Fibroblast of skin of left quadriceps (primary cell): ENCODE data around the gene CDC7.
"Not testable (repeated sequence)": the region's sequence is repeated elsewhere in the genome, so short reads cannot be mapped to it uniquely, and the experiment has no call there.

Experiments
- DNase-seq, 2 experiments: peaks; one replicate each; pipeline ENCODE4 v3.0.0-alpha.2; 2013; ENCODE audit warnings: low read depth in 2 of 2

CDC7 gene

DNA sequence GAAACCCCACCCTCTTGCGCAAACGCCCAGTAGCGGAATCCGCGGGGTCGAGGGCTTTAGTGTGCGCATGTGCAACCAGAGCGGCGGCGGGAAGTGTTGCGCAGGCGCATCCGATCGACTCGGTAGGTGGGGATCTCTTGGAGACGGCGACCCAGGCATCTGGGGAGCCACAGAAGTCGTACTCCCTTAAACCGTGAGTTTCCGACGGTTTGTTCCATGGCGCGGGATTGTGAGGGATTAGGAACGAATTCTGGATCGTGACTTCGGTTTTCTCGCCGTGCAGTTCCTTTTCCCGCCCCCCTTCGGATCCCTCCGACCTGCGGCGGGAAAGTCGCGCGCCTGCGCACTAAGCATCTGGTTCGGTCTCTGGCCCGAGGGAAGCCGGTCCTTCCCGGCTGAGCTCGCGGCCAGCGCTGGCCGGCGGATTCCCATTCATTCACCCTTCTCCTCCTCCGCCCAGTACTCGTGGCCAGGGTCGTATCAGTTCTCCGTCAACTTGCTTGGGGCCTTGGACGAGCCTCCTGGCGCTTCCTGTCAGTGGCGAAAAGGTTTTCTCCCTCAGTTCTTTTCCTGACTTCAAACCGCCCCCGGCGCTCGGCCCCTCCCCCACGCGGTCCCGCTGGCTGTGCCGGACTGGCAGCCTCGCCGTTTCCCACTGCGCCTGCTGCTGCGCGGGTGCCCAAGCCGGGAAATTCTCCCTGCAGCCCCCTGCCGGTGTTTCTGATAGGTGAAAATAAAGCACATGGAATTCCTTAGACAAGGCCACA, at the start of gene CDC7:
TSS of gene CDC7 (plus strand) at position 96 of the 767 bp plus-strand sequence. CDS start 866 bp downstream, outside the sequence.
- peak; percentile 86 to 87 for DNase-seq

DNA sequence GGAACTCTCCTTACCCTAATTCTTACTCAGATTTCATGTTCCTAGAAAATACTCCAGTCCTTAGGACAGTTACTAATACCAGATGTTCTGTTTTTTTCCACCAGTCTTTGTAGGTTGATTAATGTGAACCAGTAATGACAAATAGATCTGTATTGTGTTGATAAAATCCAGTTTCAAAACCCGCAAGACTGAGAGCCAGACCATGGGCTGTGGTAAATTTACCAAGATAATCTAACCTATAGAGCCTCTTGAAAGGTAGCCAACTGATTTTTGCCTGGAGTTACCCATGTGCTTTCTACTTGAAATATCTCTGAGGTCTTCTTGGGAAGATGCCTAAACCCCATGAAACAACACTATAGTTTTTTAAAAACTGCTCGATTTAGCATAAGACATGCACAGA, 46.5 kb upstream of the CDC7 start:
- no peak for DNase-seq

- DNase-seq: no peak
Observed at GRCh38 chr1:91455334-91455733, 45.3 kb upstream of the CDC7 start.

DNA sequence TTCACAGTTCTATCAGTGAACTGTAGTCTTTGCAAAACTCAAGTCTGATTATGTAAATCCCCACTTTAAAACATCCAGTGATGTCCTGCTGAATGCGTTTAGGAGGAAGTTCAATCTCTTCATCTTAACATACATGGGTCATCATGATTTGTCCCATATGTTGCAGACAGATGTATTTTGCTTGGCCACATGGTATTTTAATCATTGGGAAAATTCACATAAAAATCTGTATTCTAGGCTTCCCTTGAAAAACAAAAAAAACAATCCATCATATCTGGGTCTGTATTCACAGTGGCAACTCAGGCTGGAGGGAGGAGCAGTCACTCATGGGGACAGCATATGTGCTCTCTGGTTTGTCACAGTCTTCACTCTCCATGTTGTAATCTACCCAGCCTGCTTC, 44.8 kb upstream of the CDC7 start:
- no peak for DNase-seq

- DNase-seq: not testable (repeated sequence)
Observed at GRCh38 chr1:91465350-91465749, 35.3 kb upstream of the CDC7 start.

GRCh38 chr1:91476533-91477217, 24.0 kb upstream of the CDC7 start:
- no peak for DNase-seq

- DNase-seq: no peak
Observed at GRCh38 chr1:91487469-91487868, 13.2 kb upstream of the CDC7 start.

DNA sequence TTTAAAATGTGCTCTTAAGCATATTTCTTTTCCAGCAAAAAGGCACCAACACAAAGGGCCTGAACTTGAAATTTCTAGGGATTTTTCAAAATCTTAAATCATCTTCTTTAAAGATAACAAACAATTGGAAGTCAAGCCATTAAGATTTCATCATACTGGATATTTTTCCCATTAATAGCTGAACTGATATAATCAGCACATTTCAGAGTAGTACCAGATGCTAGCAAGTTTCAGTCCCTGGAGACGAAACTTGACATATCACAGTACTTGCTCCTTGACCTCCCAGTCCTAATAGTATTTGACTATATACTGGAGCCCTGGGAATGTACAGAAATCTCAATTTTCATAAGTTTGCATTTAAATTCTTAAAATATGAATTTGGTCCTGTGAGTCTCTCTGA, 10.2 kb upstream of the CDC7 start:
- DNase-seq: no peak

DNA sequence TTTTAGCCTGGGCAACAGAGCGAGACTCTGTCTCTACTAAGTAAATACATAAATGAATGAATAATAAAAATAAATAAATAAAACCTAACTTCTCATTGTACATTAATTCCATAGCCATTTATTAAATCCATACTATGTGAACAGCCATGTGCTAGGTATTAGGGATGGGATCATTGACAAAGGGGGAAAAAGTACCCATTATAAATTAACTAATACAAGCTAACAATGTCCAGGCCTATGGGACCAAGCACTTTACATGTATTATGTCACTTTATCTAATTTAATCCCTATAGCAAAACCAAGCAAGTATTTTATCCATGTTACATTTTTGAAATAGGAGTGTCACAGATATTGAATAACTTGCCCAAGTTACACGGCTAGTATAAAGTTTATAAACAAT, 2.6 kb upstream of the CDC7 start:
- DNase-seq: no peak

DNA sequence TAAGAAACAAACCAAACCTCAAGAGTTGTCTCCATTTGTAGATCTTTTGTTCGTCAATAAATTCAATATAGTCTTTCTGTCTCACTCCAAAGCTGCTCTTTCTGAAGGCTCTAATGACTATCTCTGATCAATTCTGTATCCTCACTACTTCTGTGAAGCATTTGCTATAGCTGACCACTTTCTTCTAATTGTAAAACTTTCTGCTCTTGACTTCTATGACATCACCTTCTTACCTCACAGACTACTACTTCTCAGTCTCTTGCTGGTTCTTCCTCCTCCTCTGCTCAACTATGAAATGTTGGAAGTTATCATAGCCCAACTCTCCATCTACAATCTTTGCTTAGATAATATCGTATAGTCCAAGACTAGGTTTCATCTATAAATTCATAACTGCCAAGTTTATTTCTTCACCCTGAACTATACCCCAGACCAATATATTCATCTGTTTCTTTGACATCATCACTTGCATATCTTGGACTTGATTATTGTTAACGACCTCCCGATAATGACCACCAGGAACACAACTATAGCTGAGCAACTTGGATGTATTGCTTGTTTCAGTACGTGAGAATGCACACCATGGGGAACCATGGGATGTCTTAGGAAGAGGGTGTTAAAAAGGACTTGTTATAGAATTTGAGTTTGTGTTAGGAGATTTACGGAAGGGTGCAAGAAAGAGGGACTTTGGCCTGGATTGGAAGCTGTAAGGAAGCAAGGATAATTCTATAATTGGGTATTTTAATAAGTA, 2.0 kb upstream of the CDC7 start:
- no peak for DNase-seq

- DNase-seq: no peak
Observed at GRCh38 chr1:91499346-91499745, 1.3 kb upstream of the CDC7 start.

- DNase-seq: no peak
Observed at GRCh38 chr1:91499904-91500755, 521 bp upstream of the CDC7 start.

GRCh38 chr1:91501523-91501851, 836 bp downstream of the CDC7 start:
- peak in 1 of 2 experiments; percentile 16 for DNase-seq

GRCh38 chr1:91501971-91502671, 1.5 kb downstream of the CDC7 start:
- no peak for DNase-seq

DNA sequence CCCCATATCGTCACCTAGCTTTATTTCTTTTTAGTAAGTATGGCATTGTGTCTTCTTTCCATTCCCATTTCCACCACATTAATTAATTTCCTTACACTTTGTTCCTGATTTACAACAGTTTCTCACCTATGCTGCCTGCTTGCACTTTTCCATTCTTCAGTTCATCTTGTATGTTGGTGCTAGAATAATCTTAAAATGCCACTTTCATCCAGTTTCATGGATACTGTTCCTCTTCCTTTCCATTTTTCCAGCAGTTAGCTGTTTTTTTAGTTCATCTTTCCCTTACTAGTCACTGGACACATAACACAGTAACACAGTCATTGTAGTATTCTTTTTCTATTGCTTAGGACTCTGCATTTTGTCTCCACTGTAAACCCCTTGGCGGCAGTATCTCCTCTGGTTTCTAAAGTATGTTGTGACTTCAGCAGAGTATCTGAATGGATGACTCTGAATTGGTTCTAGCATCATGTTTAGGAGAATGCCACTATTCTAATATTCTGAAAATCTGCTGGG, 2.1 kb downstream of the CDC7 start:
- no peak for DNase-seq

GRCh38 chr1:91503332-91503900, 2.8 kb downstream of the CDC7 start:
- DNase-seq: no peak

DNA sequence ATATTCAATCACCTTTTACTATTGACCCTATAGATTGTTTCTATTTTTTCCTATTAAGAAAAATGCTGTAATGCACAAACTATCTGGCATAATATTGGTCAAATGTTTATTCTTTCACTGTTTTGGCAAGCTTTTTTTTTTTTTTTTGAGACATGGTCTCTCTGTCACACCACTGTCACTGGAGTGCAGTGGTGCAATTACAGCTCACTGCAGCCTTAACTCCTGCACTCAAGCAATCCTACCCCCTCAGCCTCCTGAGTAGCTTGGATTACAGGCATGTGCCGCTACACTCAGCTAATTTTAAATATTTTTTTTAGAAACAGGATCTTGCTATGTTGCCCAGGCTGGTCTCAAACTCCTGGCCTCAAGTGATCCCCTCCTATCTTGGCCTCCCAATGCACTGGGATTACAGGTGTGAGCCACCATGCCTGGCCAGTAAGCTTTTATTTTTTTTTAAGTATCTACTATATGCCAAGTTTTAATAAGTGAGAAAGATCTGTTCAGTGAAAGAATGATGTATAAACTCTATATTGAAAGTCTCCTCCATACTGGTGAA, 3.4 kb downstream of the CDC7 start:
- no peak for DNase-seq

DNA sequence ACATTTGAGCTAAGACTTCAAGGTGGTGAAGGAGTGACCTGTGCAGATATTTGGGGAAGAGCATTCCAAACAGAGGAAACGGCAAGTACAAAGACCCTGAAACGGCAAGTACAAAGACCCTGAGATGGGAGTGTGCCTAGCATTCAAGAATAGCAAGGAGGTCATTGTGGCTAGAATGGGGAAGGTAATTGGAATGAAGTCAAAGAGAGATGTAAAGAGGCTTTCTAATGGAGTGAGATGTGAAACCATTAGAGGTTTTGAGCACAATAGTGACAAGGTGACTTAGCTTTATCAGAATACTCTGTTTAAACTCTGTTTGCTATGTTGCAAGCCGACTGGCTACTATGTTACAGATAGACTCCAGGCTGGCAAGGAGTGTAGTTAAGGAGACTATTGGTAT, 4.4 kb downstream of the CDC7 start:
- DNase-seq: no peak

DNA sequence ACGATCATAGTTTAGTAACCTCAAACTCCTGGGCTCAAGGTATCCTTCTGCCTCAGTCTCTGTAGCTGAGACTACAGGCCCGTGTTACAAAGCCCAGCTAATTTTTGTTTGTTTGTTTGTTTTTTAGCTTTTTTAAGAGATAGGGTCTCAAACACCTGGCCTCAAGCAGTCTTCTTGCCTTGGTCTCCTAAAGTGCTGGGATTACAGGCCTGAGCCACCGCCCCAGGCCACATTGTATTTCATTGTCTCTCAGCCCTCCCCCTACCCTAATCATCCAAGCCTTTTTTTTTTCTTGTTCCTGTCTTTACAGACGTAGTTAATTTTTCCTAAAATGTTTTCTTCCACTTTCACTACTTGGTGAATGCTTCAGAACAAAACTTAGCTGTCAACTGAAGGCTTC, 5.4 kb downstream of the CDC7 start:
- no peak for DNase-seq

DNA sequence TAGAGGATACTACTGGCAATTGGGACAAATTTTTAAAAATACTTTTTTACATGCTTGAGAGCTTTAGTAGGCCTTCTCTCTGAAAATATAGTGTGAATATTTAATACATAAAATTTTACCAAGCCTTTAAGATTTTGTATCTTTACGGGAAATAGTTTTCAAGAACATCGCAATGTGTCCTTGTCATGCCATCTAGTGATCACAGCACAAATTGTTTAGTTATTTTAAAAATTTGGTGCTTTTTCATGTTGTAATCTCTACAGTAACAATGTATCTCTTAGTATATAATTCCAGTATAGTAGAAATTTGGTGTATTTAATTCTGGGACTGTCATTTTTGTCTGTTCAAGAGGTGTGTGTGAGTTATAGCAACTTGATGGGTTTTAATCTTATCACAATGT, 6.7 kb downstream of the CDC7 start:
- DNase-seq: no peak
